ENCODE data around the gene NEMP1.

Gene NEMP1

GRCh38 chr12:57011438-57012424 lies 66.9 kb downstream of the NEMP1 start:
- no peak for TF ChIP-seq POLR2AphosphoS5 (IDR thresholded peaks at IDR 0.05; ENCODE audit: low read depth, low read length)
- no peak for TF ChIP-seq TAF1 (IDR thresholded peaks at IDR 0.05; ENCODE audit: borderline replicate concordance, low read depth, low read length)
- no peak for TF ChIP-seq POLR2A (IDR thresholded peaks at IDR 0.05; ENCODE audit: low read depth, low read length)
- FAIRE-seq (peak; percentile 21), DNase-seq (ENCODE audit: insufficient read length) (no peak)

- no peak for TF ChIP-seq TAF1 (IDR thresholded peaks at IDR 0.05; ENCODE audit: borderline replicate concordance, low read depth, low read length)
- no peak for TF ChIP-seq POLR2A (IDR thresholded peaks at IDR 0.05; ENCODE audit: low read depth, low read length)
- no peak for TF ChIP-seq POLR2AphosphoS5 (IDR thresholded peaks at IDR 0.05; ENCODE audit: low read depth, low read length)
- no peak for FAIRE-seq
- no peak for DNase-seq (ENCODE audit: insufficient read length)
These were observed 67.9 kb downstream of the NEMP1 start for GRCh38 chr12:57010627-57011247.

- DNase-seq (ENCODE audit: insufficient read length) (no peak), FAIRE-seq (no peak)
- TF ChIP-seq TAF1 (IDR thresholded peaks at IDR 0.05; ENCODE audit: borderline replicate concordance, low read depth, low read length) (no peak), POLR2A (IDR thresholded peaks at IDR 0.05; ENCODE audit: low read depth, low read length) (no peak), POLR2AphosphoS5 (IDR thresholded peaks at IDR 0.05; ENCODE audit: low read depth, low read length) (no peak)
These were observed 68.5 kb downstream of the NEMP1 start for GRCh38 chr12:57009949-57010626.

DNA sequence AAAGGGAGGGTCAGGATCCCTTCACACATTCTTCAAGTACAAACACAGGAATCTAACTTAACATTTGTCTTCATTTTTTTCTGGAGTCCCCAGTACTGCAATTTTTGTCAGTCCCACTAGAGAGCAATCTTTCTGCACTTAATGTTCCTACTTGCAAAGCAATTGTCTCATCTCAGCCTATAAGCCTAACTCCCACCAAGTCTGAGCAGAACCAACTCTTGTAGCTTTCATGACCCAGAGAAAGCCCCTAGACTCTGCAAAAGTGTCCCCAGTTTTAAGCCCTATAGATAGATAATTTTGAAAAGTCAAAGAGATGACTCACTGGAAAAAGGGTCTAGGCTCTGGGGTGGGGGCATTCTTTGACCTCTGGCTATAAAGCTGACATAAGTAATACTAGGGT lies 70.4 kb downstream of the NEMP1 start:
- peak; percentile 77 for FAIRE-seq
- no peak for DNase-seq (ENCODE audit: insufficient read length)
- TF ChIP-seq POLR2AphosphoS5 (IDR thresholded peaks at IDR 0.05; ENCODE audit: low read depth, low read length) (no peak), TAF1 (IDR thresholded peaks at IDR 0.05; ENCODE audit: borderline replicate concordance, low read depth, low read length) (no peak), POLR2A (IDR thresholded peaks at IDR 0.05; ENCODE audit: low read depth, low read length) (no peak)

DNA sequence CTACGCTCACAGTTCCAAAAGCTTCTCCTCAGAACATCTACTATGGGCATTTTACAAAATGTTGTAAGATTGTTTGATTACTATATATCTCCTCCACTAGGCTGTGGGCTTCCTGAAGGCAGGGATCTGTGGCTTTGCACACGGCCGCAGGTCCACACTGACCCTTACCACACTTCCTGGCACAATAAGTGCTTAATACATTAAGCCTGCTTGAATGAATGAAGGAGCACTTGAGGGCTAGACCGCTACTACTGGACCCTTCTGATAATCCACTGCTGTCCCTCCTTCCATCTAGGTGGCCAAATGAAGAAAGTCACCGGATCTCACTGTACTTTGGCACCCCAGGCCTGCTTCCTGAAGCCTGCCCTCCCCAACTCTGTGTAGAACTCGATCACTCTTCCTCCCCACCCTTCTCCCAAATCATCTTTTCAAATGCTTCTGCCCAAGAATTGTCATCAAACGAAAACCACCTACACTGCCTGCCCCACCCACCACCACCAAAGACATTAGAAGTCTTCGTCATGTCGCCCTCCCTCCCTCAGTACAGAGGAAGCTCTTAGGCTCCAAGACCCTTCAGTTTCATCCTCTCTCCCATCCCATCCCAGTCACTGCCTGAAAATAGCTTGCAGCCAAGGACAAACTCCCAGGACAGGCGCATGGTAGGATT lies 71.6 kb downstream of the NEMP1 start:
- no peak for DNase-seq (ENCODE audit: insufficient read length)
- TF ChIP-seq POLR2A (IDR thresholded peaks at IDR 0.05; ENCODE audit: low read depth, low read length) (no peak), POLR2AphosphoS5 (IDR thresholded peaks at IDR 0.05; ENCODE audit: low read depth, low read length) (no peak), TAF1 (IDR thresholded peaks at IDR 0.05; ENCODE audit: borderline replicate concordance, low read depth, low read length) (no peak)
- peak; percentile 9 for FAIRE-seq

DNA sequence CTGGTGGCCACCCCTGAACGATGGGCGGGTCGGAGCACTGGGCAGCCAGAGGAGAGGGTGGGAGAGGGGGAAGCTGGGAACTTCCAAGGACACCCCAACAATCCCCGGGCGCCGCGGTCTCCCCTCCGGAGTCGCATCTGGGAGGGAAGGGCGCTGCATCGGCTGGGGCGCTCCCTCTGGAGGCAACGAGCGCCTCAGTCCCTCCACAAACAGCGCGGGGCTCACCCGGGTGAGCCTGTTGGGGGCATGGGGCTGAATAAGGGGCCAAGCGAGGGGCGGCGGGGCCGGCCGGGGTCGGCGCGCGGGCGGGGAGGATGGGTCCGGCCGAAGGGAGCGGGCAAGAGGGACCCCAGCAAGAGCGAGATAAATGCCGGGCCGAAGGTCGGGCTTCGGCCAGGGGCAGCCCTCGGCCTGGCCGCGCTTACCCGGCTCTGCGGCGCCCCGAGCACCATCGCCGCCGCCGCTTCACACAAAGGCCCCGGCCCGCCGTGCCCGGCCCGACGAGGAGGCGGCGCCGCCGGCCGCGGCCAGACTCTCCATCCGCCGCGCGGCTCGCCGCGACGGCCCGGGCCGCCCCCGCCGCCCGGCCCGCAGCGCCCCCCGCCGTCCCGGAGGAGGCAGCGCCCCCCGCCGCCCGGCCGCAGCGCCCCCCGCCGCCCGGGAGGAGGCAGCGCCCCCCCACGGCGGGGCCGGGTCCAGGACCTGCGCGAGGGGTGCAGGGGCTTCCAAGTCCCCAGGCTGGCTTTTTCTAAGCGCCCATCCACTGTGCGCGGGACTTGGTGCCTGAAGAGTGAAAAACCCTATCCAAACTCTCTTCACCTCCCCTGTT lies 72.4 kb downstream of the NEMP1 start, which contains the start of gene ZBTB39:
Gene ZBTB39 (minus strand): TSS at position 567 of the 829 bp plus-strand sequence. CDS start 1,629 bp downstream, outside the sequence.
- FAIRE-seq (peak; percentile 58), DNase-seq (ENCODE audit: insufficient read length) (peak; percentile 81)
- no peak for TF ChIP-seq TAF1 (IDR thresholded peaks at IDR 0.05; ENCODE audit: borderline replicate concordance, low read depth, low read length)
- TF ChIP-seq POLR2A (IDR thresholded peaks at IDR 0.05; ENCODE audit: low read depth, low read length) = peak; percentile 74; the same call in 1 of the 2 replicates
- no peak for TF ChIP-seq POLR2AphosphoS5 (IDR thresholded peaks at IDR 0.05; ENCODE audit: low read depth, low read length)

Data from GM12892 (cell line).